Neural cell (in vitro differentiated cells): ENCODE data around the gene MMP25. TPM values are rescaled to one million over a fixed set of nuclear protein-coding genes. Genes with fewer than 3 reads are reported as not detected.
A peak's percentile ranks its signal among the peaks of the same experiment; 100 is the strongest.

Source experiments
- H2AFZ ChIP-seq: fragments of 200-600, 300-800 bp; sonication (generic), shearing (Covaris generic); 2 replicates; pipeline ENCODE4 v1.6.0; 2014; ENCODE audit warnings: low read depth, mild to moderate bottlenecking, antibody characterized with exemption, low read length, moderate library complexity
- H3F3A ChIP-seq: fragments of 200-600 bp; shearing (Covaris generic); 2 replicates; pipeline ENCODE4 v1.6.1; 2016; ENCODE audit warnings: mild to moderate bottlenecking, moderate library complexity, mixed read lengths, antibody characterized with exemption, low read length; ENCODE audit not compliant: insufficient read depth, poor library complexity, severe bottlenecking
- H3K27ac ChIP-seq: fragments of 200-600, 300-800 bp; sonication (generic), shearing (Covaris generic); 2 replicates; pipeline ENCODE4 v1.5.1; 2014; ENCODE audit warnings: mild to moderate bottlenecking, low read length, moderate library complexity
- H3K27me3 ChIP-seq: fragments of 300-800, 200-600 bp; sonication (generic), shearing (Covaris generic); 2 replicates; pipeline ENCODE4 v1.6.0; 2014; ENCODE audit warnings: mild to moderate bottlenecking, low read depth, low read length, moderate library complexity; ENCODE audit not compliant: insufficient read depth
- H3K36me3 ChIP-seq: fragments of 300-800, 200-600 bp; sonication (generic), shearing (Covaris generic); 2 replicates; pipeline ENCODE4 v1.5.1; 2014; ENCODE audit warnings: mild to moderate bottlenecking, antibody characterized with exemption, low read length, moderate library complexity; ENCODE audit not compliant: insufficient read depth
- H3K4me2 ChIP-seq: fragments of 300-800, 200-600 bp; sonication (generic), shearing (Covaris generic); 2 replicates; pipeline ENCODE4 v1.6.0; 2014; ENCODE audit warnings: mild to moderate bottlenecking, low read length
- H3K4me3 ChIP-seq: fragments of 300-800, 200-600 bp; sonication (generic), shearing (Covaris generic); 2 replicates; pipeline ENCODE4 v1.5.1; 2014; ENCODE audit warnings: mild to moderate bottlenecking, low read length, moderate library complexity
- H3K79me2 ChIP-seq: fragments of 200-600 bp; shearing (Covaris generic); replicated peaks from 2 replicates; pipeline ENCODE4 v1.6.0; 2014; ENCODE audit warnings: mild to moderate bottlenecking, low read length, moderate library complexity; ENCODE audit not compliant: insufficient read depth
- H3K9ac ChIP-seq: fragments of 300-800, 200-600 bp; sonication (generic), shearing (Covaris generic); 2 replicates; pipeline ENCODE4 v1.6.1; 2016; ENCODE audit warnings: mild to moderate bottlenecking, low read length, mixed read lengths
- H3K9me2 ChIP-seq: fragments of 200-600 bp; shearing (Covaris generic); 2 replicates; pipeline ENCODE4 v1.6.1; 2016; ENCODE audit warnings: mild to moderate bottlenecking, low read length, mixed read lengths; ENCODE audit not compliant: insufficient read depth
- H3K9me3 ChIP-seq: fragments of 200-600, 300-800 bp; sonication (generic), shearing (Covaris generic); 2 replicates; pipeline ENCODE4 v1.6.1; 2016; ENCODE audit warnings: mild to moderate bottlenecking, mixed run types, low read length, moderate library complexity, mixed read lengths
- H4K20me1 ChIP-seq: fragments of 200-600 bp; shearing (Covaris generic); 2 replicates; pipeline ENCODE4 v1.6.1; 2016; ENCODE audit warnings: mild to moderate bottlenecking, mixed run types; ENCODE audit not compliant: insufficient read depth
- CTCF ChIP-seq: fragments of 450-650 bp; IDR thresholded peaks from 2 replicates; pipeline ENCODE4 v1.5.1; 2014; ENCODE audit warnings: antibody characterized with exemption, mild to moderate bottlenecking, moderate library complexity; ENCODE audit not compliant: poor library complexity, severe bottlenecking
- EP300 ChIP-seq: fragments of 450-650 bp; conservative IDR thresholded peaks from 2 replicates; pipeline ENCODE4 v1.6.1; 2014; ENCODE audit warnings: antibody characterized with exemption, mild to moderate bottlenecking, moderate library complexity; ENCODE audit not compliant: poor library complexity, severe bottlenecking
- EZH2 ChIP-seq: fragments of 200-600, 300-800 bp; shearing (Covaris generic), sonication (generic); IDR thresholded peaks from 2 replicates; pipeline ENCODE4 v1.6.1; 2014; ENCODE audit warnings: antibody characterized with exemption, low read length, borderline replicate concordance, mild to moderate bottlenecking; ENCODE audit not compliant: insufficient read depth, poor library complexity, severe bottlenecking
- MXI1 ChIP-seq: fragments of 450-650 bp; conservative IDR thresholded peaks from 2 replicates; pipeline ENCODE4 v1.6.1; 2014; ENCODE audit warnings: antibody characterized with exemption, mild to moderate bottlenecking; ENCODE audit not compliant: poor library complexity, severe bottlenecking
- POLR2AphosphoS5 ChIP-seq: IDR thresholded peaks from 2 replicates; pipeline ENCODE4 v1.6.1; 2012
- RAD21 ChIP-seq: fragments of 450-650 bp; conservative IDR thresholded peaks from 2 replicates; pipeline ENCODE4 v1.6.1; 2014; ENCODE audit warnings: antibody characterized with exemption, mild to moderate bottlenecking, moderate library complexity
- REST ChIP-seq: IDR thresholded peaks from 2 replicates; pipeline ENCODE4 v1.6.1; 2012; ENCODE audit warnings: borderline replicate concordance
- SMC3 ChIP-seq: fragments of 450-650 bp; conservative IDR thresholded peaks from 2 replicates; pipeline ENCODE4 v1.6.1; 2014; ENCODE audit warnings: antibody characterized with exemption, mild to moderate bottlenecking, moderate library complexity; ENCODE audit not compliant: poor library complexity
- TAF1 ChIP-seq: IDR thresholded peaks from 2 replicates; pipeline ENCODE4 v1.6.1; 2012; ENCODE audit warnings: low read depth
- polyA plus RNA-seq: library from polyadenylated mRNA; depleted of rRNA; stranded (reverse); fragments of >200 nt; gene quantifications from 2 replicates; pipeline ENCODE4 v1.2.3, GENCODE V29; 2014

Gene MMP25
- polyA plus RNA-seq, 1 donor from 2014 or later = not detected

- TF ChIP-seq MXI1 (no peak), CTCF (no peak), POLR2AphosphoS5 (no peak), EP300 (no peak), REST (no peak), SMC3 (no peak), TAF1 (no peak), EZH2 (no peak), RAD21 (no peak)
- H2AFZ ChIP-seq = no peak overlapping the region
- H3K9ac ChIP-seq = no peak overlapping the region
- no peaks in the 10 kb centered on the region for H3K79me2 ChIP-seq
- H3K9me3 ChIP-seq = no peaks in the 10 kb centered on the region
- no peaks in the 10 kb centered on the region for H3K36me3 ChIP-seq
- no peak overlapping the region for H3K4me3 ChIP-seq
- no peaks in the 10 kb centered on the region for H3F3A ChIP-seq
- H4K20me1 ChIP-seq = no peaks in the 10 kb centered on the region
- H3K4me2 ChIP-seq = no peak overlapping the region
- no peaks in the 10 kb centered on the region for H3K9me2 ChIP-seq
- peaks cover 44% of the 10 kb centered on the region for H3K27me3 ChIP-seq
- H3K27ac ChIP-seq = no peak overlapping the region
Measured at GRCh38 chr16:3017344-3017743, 29.0 kb upstream of the MMP25 start.

GRCh38 chr16:3017794-3018506 is 28.4 kb upstream of the MMP25 start, which contains the start of gene CLDN6:
CLDN6 (minus strand) TSS chr16:3018183; CDS start chr16:3016021, 2,162 bp downstream.
- no peaks in the 10 kb centered on the region for H3K36me3 ChIP-seq
- no peaks in the 10 kb centered on the region for H3K79me2 ChIP-seq
- H3K4me3 ChIP-seq = peak within 1 kb of the TSS; percentile 35
- TF ChIP-seq RAD21 (no peak), TAF1 (no peak), CTCF (peak; percentile 55), MXI1 (no peak)
- H3K9ac ChIP-seq = no peak within 1 kb of the TSS
- H3K4me2 ChIP-seq = no peak within 1 kb of the TSS
- H4K20me1 ChIP-seq = no peaks in the 10 kb centered on the region
- H3K9me2 ChIP-seq = no peaks in the 10 kb centered on the region
- no peaks in the 10 kb centered on the region for H3F3A ChIP-seq
- H3K27me3 ChIP-seq = peaks cover 38% of the 10 kb centered on the region
- no peaks in the 10 kb centered on the region for H3K9me3 ChIP-seq
- no peak within 1 kb of the TSS for H3K27ac ChIP-seq
- H2AFZ ChIP-seq = no peak within 1 kb of the TSS
